Measurements from ENCODE around the gene FAM168A. TPM values are rescaled to one million over a fixed set of nuclear protein-coding genes. Genes with fewer than 3 reads are reported as not detected.
A peak's percentile ranks its signal among the peaks of the same experiment; 100 is the strongest.

The FAM168A gene
- total and polyA plus RNA-seq, 9 of the 15 experiments (the other 6 are each of a cell fraction or from before 2014, with no cell fraction given): 0.44 to 7.2 (median 2.9) TPM

GRCh38 chr11:73384531-73384871, 213.4 kb downstream of the FAM168A start:
- peaks cover 88% of the 10 kb centered on the region for H3K79me2 ChIP-seq (ENCODE audit: control insufficient read depth, insufficient read depth, low read length)
- H3K9me1 ChIP-seq (ENCODE audit: control insufficient read depth, insufficient read depth, low read length): peaks cover 27% of the 10 kb centered on the region
- TF ChIP-seq BACH1 (tag; IDR thresholded peaks at IDR 0.05): no peak
- TF ChIP-seq MBD2 (IDR thresholded peaks at IDR 0.05; ENCODE audit: borderline replicate concordance, low read depth): no peak
- no peak for TF ChIP-seq MITF (IDR thresholded peaks at IDR 0.05)
- TF ChIP-seq TOE1 (IDR thresholded peaks at IDR 0.05; ENCODE audit: borderline replicate concordance): no peak
- TF ChIP-seq TOE1 (CRISPR knock-in tag; IDR thresholded peaks at IDR 0.05; ENCODE audit: borderline replicate concordance, low read depth): no peak
- TF ChIP-seq VEZF1 (CRISPR knock-in tag; IDR thresholded peaks at IDR 0.05): no peak
- no peak for TF ChIP-seq SRSF1 (IDR thresholded peaks at IDR 0.05; ENCODE audit: low read depth, low read length)
- no peak for TF ChIP-seq NR2C1 (IDR thresholded peaks at IDR 0.05)
- TF ChIP-seq NR2C1 (tag; IDR thresholded peaks at IDR 0.05): no peak
- no peak for TF ChIP-seq THRA (IDR thresholded peaks at IDR 0.05)
- TF ChIP-seq CBX8 (IDR thresholded peaks at IDR 0.05; ENCODE audit: borderline replicate concordance, extremely low read depth, low read depth, low read length, poor library complexity, severe bottlenecking): no peak
- no peak for TF ChIP-seq ZHX1 (conservative IDR thresholded peaks at IDR 0.05; ENCODE audit: low read length)
- no peak for TF ChIP-seq RFX1 (IDR thresholded peaks at IDR 0.05)
- no peak for TF ChIP-seq HINFP (tag; conservative IDR thresholded peaks at IDR 0.05; ENCODE audit: low read depth)

More at GRCh38 chr11:73384531-73384871, 213.4 kb downstream of the FAM168A start:
- H4K20me1 ChIP-seq (replicated peaks; ENCODE audit: control insufficient read depth, insufficient read depth, low read length): peaks cover 56% of the 10 kb centered on the region
- FAIRE-seq (no peak), ATAC-seq (no peak), DNase-seq (ENCODE audit: extremely low read depth in 1 of 4, low spot score in 3 of 4) (no peak)
- peak overlapping the region; percentile 32 to 80; a peak in 3 of 4 replicates for H3K9ac ChIP-seq (ENCODE audit: insufficient read depth in 1 of 2, low read depth in 2 of 2, low read length in 2 of 2)
- H3K9me3 ChIP-seq (replicated peaks; ENCODE audit: control insufficient read depth, insufficient read depth, low read depth, low read length): no peaks in the 10 kb centered on the region
- no peak overlapping the region for H2AFZ ChIP-seq (ENCODE audit: low read depth, low read length)
- H3K4me2 ChIP-seq (ENCODE audit: insufficient read depth, low read length): no peak overlapping the region
- in situ Hi-C loops (cut with MboI): no loop called here
- ChIA-PET CTCF (ENCODE audit: low intra/inter-chr PET ratio) (no interaction called here), POLR2A (interaction anchor here (0.5 to 1.7 kb wide), 6 partner anchors 8 to 1086 kb away, joined by 3 to 8 read pairs (median 4); partner anchors contain the start of gene RELT)
- peak overlapping the region; percentile 35; the same call in 1 of the 3 replicates for H3K27ac ChIP-seq (ENCODE audit: extremely low read depth, low read depth, low read length)
- H3K4me3 ChIP-seq: no peak overlapping the region
- BruUV-seq (replicated peaks): no TSS peak
- peaks cover 43 to 96% of the 10 kb centered on the region in 2 experiments for H3K4me1 ChIP-seq (replicated peaks in 1 of 2; ENCODE audit: control insufficient read depth in 2 of 2, insufficient read depth in 2 of 2, low read length in 2 of 2)
- H3K36me3 ChIP-seq (ENCODE audit: control insufficient read depth, insufficient read depth, low read length): peaks cover 36% of the 10 kb centered on the region; the same call in 2 of the 3 replicates
- intact Hi-C loops (cut with micrococcal nuclease): no loop called here
- H3K27me3 ChIP-seq (ENCODE audit: control insufficient read depth in 2 of 2, insufficient read depth in 2 of 2, low read length in 2 of 2): no peaks in the 10 kb centered on the region
- 95% methylated on average over 3 of the region's 4 CpGs for WGBS (ENCODE audit: insufficient coverage, low coverage, missing lambda C conversion rate)
